ENCODE data around the gene U2AF1L4. TPM values are rescaled to one million over a fixed set of nuclear protein-coding genes. Genes with fewer than 3 reads are reported as not detected.

Gene U2AF1L4
- total RNA-seq, 4 donors from 2014 or later: 34.8 to 122 (median 44.9) TPM

- Histone ChIP-seq H3K27ac (peak overlapping the region in 2 of 4 donors; percentile 29 to 47), H3K27me3 (no peaks in the 10 kb centered on the region), H3K4me3 (no peak overlapping the region), H3K36me3 (no peaks in the 10 kb centered on the region), H3K4me1 (peaks cover 9 to 14% (median 12%) of the 10 kb centered on the region in 4 donors), H3K9me3 (no peaks in the 10 kb centered on the region)
- DNase-seq: peak; percentile 63
- in situ Hi-C loops (cut with MboI; ENCODE audit: low pct_ligation_motif_present in 1 of 4, low pct_unique_long_range_greater_than_20kb in 1 of 4, low sequenced_read_pairs in 3 of 4) (no loop called here), intact Hi-C loops (cut with DNase I; ENCODE audit: low total_unique reads) (loop anchor here (10.0 kb wide), 1 partner anchor 168 kb away; the partner anchor contains the start of gene TMEM147)
- TF ChIP-seq CTCF (IDR thresholded peaks at IDR 0.05) (no peak), POLR2AphosphoS5 (IDR thresholded peaks at IDR 0.05) (no peak), EP300 (IDR thresholded peaks at IDR 0.05; ENCODE audit: low read depth) (no peak), POLR2A (IDR thresholded peaks at IDR 0.05) (no peak)
- WGBS, 2 donors (ENCODE audit: low coverage in 1 of 2): 58 to 60% methylated on average over 1 to 11 of the region's 11 CpGs
Measured at GRCh38 chr19:35712567-35713505, 32.4 kb downstream of the U2AF1L4 start.

DNA sequence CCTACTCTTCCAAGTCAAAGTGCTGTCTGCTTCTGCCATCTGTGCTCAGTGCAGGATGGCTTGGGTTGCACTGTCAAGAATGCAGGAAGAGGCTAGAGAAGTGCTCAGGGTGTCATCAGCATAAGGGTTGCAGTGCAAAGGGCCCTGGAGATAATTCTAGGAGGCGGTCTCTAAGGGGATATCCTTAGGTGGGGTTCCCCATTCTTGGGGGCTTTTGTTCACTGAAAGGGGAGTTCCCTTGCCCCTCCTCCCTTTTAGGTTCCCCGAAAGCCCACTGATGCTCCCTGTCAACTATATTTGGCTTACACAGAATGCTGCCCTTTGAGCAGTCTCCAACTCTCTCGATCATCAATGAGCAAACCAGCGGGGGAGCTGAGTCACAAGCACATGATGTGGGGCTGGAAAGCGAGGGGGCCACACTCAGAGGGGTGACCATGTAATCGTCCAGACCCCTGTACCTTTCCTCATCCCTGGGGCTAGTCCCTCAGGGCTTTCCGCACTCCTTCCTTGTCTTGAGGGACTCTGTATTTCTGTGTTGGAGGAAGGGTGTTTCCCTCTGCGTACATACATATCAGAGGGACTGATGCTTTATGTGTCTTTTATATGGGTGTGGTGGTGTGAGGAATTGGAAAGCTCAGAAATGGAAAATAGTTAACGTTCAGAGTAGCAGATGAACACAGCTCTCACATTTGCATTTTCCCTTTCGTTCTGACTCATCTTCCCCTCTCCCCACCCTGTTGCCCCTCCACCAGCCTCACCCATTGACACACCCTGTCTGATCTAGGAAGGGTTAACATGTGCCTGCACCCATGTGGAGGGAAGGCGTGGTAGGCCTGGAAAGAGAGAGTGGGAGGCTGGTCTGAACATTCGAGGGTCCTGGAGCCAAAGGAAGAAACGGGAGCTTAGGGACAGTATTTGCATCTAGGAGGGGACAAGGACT lies 34.2 kb downstream of the U2AF1L4 start:
- DNase-seq: no peak
- Histone ChIP-seq H3K27ac (no peak overlapping the region), H3K36me3 (no peaks in the 10 kb centered on the region), H3K4me1 (peaks cover 9 to 10% (median 9%) of the 10 kb centered on the region in 4 donors), H3K9me3 (no peaks in the 10 kb centered on the region), H3K27me3 (no peaks in the 10 kb centered on the region), H3K4me3 (no peak overlapping the region)
- WGBS, 2 donors (ENCODE audit: low coverage in 1 of 2): 20 to 64% methylated on average over 1 to 13 of the region's 13 CpGs
- in situ Hi-C loops (cut with MboI; ENCODE audit: low pct_ligation_motif_present in 1 of 4, low pct_unique_long_range_greater_than_20kb in 1 of 4, low sequenced_read_pairs in 3 of 4) (no loop called here), intact Hi-C loops (cut with DNase I; ENCODE audit: low total_unique reads) (loop anchor here (10.0 kb wide), 1 partner anchor 166 kb away; the partner anchor contains the start of gene TMEM147)
- TF ChIP-seq POLR2A (IDR thresholded peaks at IDR 0.05): no peak
- TF ChIP-seq EP300 (IDR thresholded peaks at IDR 0.05; ENCODE audit: low read depth): no peak
- no peak for TF ChIP-seq CTCF (IDR thresholded peaks at IDR 0.05)
- TF ChIP-seq POLR2AphosphoS5 (IDR thresholded peaks at IDR 0.05): no peak

DNA sequence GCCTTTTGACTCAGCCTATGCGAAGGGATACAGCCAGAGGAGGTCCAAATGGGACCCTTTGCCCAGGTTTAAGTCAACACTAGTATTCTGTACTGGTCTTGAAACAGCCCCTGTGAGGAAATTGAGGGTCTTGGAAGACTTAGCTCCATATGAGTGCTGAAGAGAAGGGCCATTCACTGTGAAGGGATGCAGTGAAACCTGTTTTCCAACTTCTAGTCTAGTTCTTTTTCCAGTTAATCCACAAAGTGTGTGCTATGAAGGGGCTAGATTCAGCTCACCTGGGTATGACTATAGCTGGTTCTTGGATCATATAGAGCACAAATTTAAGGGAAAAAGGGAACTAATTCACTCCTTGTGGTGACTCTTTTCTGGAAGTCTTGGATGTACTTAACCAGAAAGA lies 36.8 kb downstream of the U2AF1L4 start:
- Histone ChIP-seq H3K27ac (no peak overlapping the region), H3K36me3 (no peaks in the 10 kb centered on the region), H3K27me3 (peaks cover 18% of the 10 kb centered on the region), H3K9me3 (no peaks in the 10 kb centered on the region), H3K4me3 (no peak overlapping the region), H3K4me1 (no peaks in the 10 kb centered on the region)
- 92% methylated on average over 1 of the region's 1 CpG; no CpG with 5 or more reads in 1 of the 2 donors for WGBS, 2 donors (ENCODE audit: low coverage in 1 of 2)
- in situ Hi-C loops (cut with MboI; ENCODE audit: low pct_ligation_motif_present in 1 of 4, low pct_unique_long_range_greater_than_20kb in 1 of 4, low sequenced_read_pairs in 3 of 4) (no loop called here), intact Hi-C loops (cut with DNase I; ENCODE audit: low total_unique reads) (no loop called here)
- DNase-seq: no peak
- TF ChIP-seq POLR2A (IDR thresholded peaks at IDR 0.05) (no peak), EP300 (IDR thresholded peaks at IDR 0.05; ENCODE audit: low read depth) (no peak), POLR2AphosphoS5 (IDR thresholded peaks at IDR 0.05) (no peak), CTCF (IDR thresholded peaks at IDR 0.05) (no peak)

- TF ChIP-seq POLR2A (IDR thresholded peaks at IDR 0.05) (no peak), EP300 (IDR thresholded peaks at IDR 0.05; ENCODE audit: low read depth) (no peak), POLR2AphosphoS5 (IDR thresholded peaks at IDR 0.05) (no peak), CTCF (IDR thresholded peaks at IDR 0.05) (no peak)
- 31 to 46% methylated on average over 3 to 24 of the region's 24 CpGs for WGBS, 2 donors (ENCODE audit: low coverage in 1 of 2)
- intact Hi-C loops (cut with DNase I; ENCODE audit: low total_unique reads): no loop called here
- in situ Hi-C loops (cut with MboI; ENCODE audit: low pct_ligation_motif_present in 1 of 4, low pct_unique_long_range_greater_than_20kb in 1 of 4, low sequenced_read_pairs in 3 of 4): no loop called here
- DNase-seq: peak; percentile 30
- H3K36me3 ChIP-seq: no peaks in the 10 kb centered on the region
- H3K27ac ChIP-seq: no peak within 1 kb of the TSS
- H3K9me3 ChIP-seq: no peaks in the 10 kb centered on the region
- H3K4me3 ChIP-seq: no peak within 1 kb of the TSS
- H3K27me3 ChIP-seq: peaks cover 22% of the 10 kb centered on the region
- peaks cover 0 to 15% (median 8%) of the 10 kb centered on the region in 4 donors for H3K4me1 ChIP-seq
Measured at GRCh38 chr19:35704218-35704617, 41.0 kb downstream of the U2AF1L4 start, which contains the start of gene ZBTB32. ZBTB32 (plus strand) TSS chr19:35704558; CDS start chr19:35714627, 10,069 bp downstream.

Measured in transverse colon (tissue), 4 donors.